HCT116 (cell line): Measurements from ENCODE around the gene TNNC1. TPM values are rescaled to one million over a fixed set of nuclear protein-coding genes. Genes with fewer than 3 reads are reported as not detected.

Source experiments
- ATAC-seq: fragments of 200-7000 bp; cut with Tn5 transposase; 2 replicates; pipeline ENCODE4 v1.9.1; 2020; ENCODE audit warnings: mild to moderate bottlenecking, moderate library complexity
- BruUV-seq: library from RNA; stranded (reverse); fragments of 400-500 nt; replicated peaks from 2 replicates; lab custom pipeline; 2021; lab: Mats Ljungman, UMichigan
- CTCF ChIA-PET: fragments of 300-600 bp; sonication (Branson Sonifier 250); formaldehyde crosslinking; loops from one replicate; lab custom pipeline; 2021; ENCODE audit warnings: antibody characterized with exemption; lab: Charles Lee
- POLR2A ChIA-PET: fragments of 300-600, 350-600 bp; sonication (Branson Sonifier 250); formaldehyde crosslinking; loops from one replicate; lab custom pipeline; 2021; ENCODE audit warnings: antibody characterized with exemption; lab: Charles Lee
- RAD21 ChIA-PET, 2 experiments: fragments of 300-600 bp; sonication (Branson Sonifier 250); formaldehyde crosslinking; loops; one replicate each; lab custom pipeline; 2023; ENCODE audit warnings: low total read pairs in 2 of 2; ENCODE audit not compliant: uncharacterized antibody in 2 of 2, unreplicated experiment in 2 of 2, low non-redundant PET in 1 of 2; lab: Charles Lee
- DNase-seq: peaks from one replicate; pipeline ENCODE4 v3.0.0-alpha.2; 2010; ENCODE audit warnings: low read depth, low spot score
- H2AFZ ChIP-seq: fragments of 200-600 bp; shearing (Covaris generic), sonication (generic); 2 replicates; pipeline ENCODE4 v1.6.1; 2017; ENCODE audit warnings: low read depth, mixed run types, mixed read lengths, antibody characterized with exemption, low read length; ENCODE audit not compliant: poor library complexity, severe bottlenecking
- H3K27ac ChIP-seq: 2 replicates; pipeline ENCODE4 v1.5.1; 2012; ENCODE audit warnings: low read depth, low read length
- H3K27me3 ChIP-seq: fragments of 200-600 bp; sonication (generic); 2 replicates; pipeline ENCODE4 v1.6.1; 2016; ENCODE audit warnings: mixed run types, low read length, mixed read lengths; ENCODE audit not compliant: insufficient read depth
- H3K36me3 ChIP-seq, 2 experiments: fragments of 200-500 bp in 1 of 2; fragments of 200-600 bp in 1 of 2; sonication (Bioruptor generic) in 1 of 2; sonication (generic) in 1 of 2; 2 replicates each; pipeline versions ENCODE4 v1.5.1 to v1.6.1; 2014 to 2016; ENCODE audit warnings: low read length in 2 of 2, inconsistent platforms in 1 of 2, mixed read lengths in 1 of 2, mixed run types in 1 of 2; ENCODE audit not compliant: insufficient read depth in 2 of 2, control insufficient read depth in 1 of 2
- H3K4me1 ChIP-seq, 2 experiments: fragments of 200-600 bp in 1 of 2; sonication (generic) in 1 of 2; 2 replicates each; pipeline versions ENCODE4 v1.5.1 to v1.6.1; 2012 to 2017; ENCODE audit warnings: low read length in 2 of 2, inconsistent platforms in 1 of 2, mild to moderate bottlenecking in 1 of 2, mixed read lengths in 1 of 2, mixed run types in 1 of 2, moderate library complexity in 1 of 2; ENCODE audit not compliant: insufficient read depth in 2 of 2, control insufficient read depth in 1 of 2
- H3K4me2 ChIP-seq: fragments of 200-600 bp; sonication (generic); 2 replicates; pipeline ENCODE4 v1.6.1; 2017; ENCODE audit warnings: mixed run types, low read length, mixed read lengths
- H3K4me3 ChIP-seq, 2 experiments: fragments of 200-600 bp in 1 of 2; sonication (generic) in 1 of 2; replicated peaks in 1 of 2; 2 replicates each; pipeline ENCODE4 v1.5.1; 2011 to 2016; ENCODE audit warnings: low read length in 2 of 2, control low read depth in 1 of 2, low read depth in 1 of 2, mild to moderate bottlenecking in 1 of 2, mixed read lengths in 1 of 2, mixed run types in 1 of 2
- H3K79me2 ChIP-seq: fragments of 200-600 bp; sonication (generic); 2 replicates; pipeline ENCODE4 v1.6.1; 2017; ENCODE audit warnings: mild to moderate bottlenecking, mixed run types, low read length, moderate library complexity, mixed read lengths; ENCODE audit not compliant: insufficient read depth
- H3K9ac ChIP-seq: fragments of 200-600 bp; sonication (generic); 2 replicates; pipeline ENCODE4 v1.6.1; 2016; ENCODE audit warnings: low read length, mixed read lengths
- H3K9me2 ChIP-seq: fragments of 200-600 bp; sonication (generic), shearing (Covaris generic); 2 replicates; pipeline ENCODE4 v1.6.1; 2017; ENCODE audit warnings: mixed run types, mild to moderate bottlenecking, moderate library complexity; ENCODE audit not compliant: insufficient read depth
- H3K9me3 ChIP-seq, 2 experiments: fragments of 200-500 bp in 1 of 2; fragments of 200-600 bp in 1 of 2; sonication (Bioruptor generic) in 1 of 2; sonication (generic) in 1 of 2; 2 replicates each; pipeline ENCODE4 v1.6.1; 2014 to 2017; ENCODE audit warnings: low read length in 2 of 2, mixed read lengths in 2 of 2, inconsistent platforms in 1 of 2, low read depth in 1 of 2, mild to moderate bottlenecking in 1 of 2, mixed run types in 1 of 2, moderate library complexity in 1 of 2; ENCODE audit not compliant: control insufficient read depth in 1 of 2, insufficient read depth in 1 of 2
- H4K20me1 ChIP-seq: fragments of 200-600 bp; sonication (generic), shearing (Covaris generic); 2 replicates; pipeline ENCODE4 v1.6.1; 2017; ENCODE audit warnings: mixed run types, mild to moderate bottlenecking, moderate library complexity; ENCODE audit not compliant: insufficient read depth
- CBX3 ChIP-seq: IDR thresholded peaks from 2 replicates; pipeline ENCODE4 v1.6.1; 2012; ENCODE audit warnings: low read depth
- CEBPB ChIP-seq: IDR thresholded peaks from 2 replicates; pipeline ENCODE4 v1.6.1; 2012; ENCODE audit warnings: low read depth
- CTCF ChIP-seq, 3 experiments: fragments of 200-600 bp in 1 of 3; sonication (generic) in 1 of 3; IDR thresholded peaks in 2 of 3; conservative IDR thresholded peaks in 1 of 3; 2 replicates each; pipeline ENCODE4 v1.5.1; 2012 to 2017; ENCODE audit warnings: low read depth in 2 of 3, low read length in 2 of 3, antibody characterized with exemption in 1 of 3, borderline replicate concordance in 1 of 3, control low read depth in 1 of 3, mild to moderate bottlenecking in 1 of 3, mixed read lengths in 1 of 3, mixed run types in 1 of 3, moderate library complexity in 1 of 3; ENCODE audit not compliant: insufficient read depth in 1 of 3
- EZH2phosphoT487 ChIP-seq: fragments of 200-600 bp; IDR thresholded peaks from 2 replicates; pipeline ENCODE4 v1.6.1; 2018; ENCODE audit warnings: antibody characterized with exemption, borderline replicate concordance
- FOSL1 ChIP-seq: IDR thresholded peaks from 2 replicates; pipeline ENCODE4 v1.6.1; 2012; ENCODE audit warnings: low read depth
- JUND ChIP-seq: IDR thresholded peaks from 2 replicates; pipeline ENCODE4 v1.6.1; 2012
- POLR2A ChIP-seq: IDR thresholded peaks from 2 replicates; pipeline ENCODE4 v1.7.0; 2011; ENCODE audit warnings: borderline replicate concordance; ENCODE audit not compliant: insufficient read depth, insufficient read length; ENCODE audit errors: extremely low read depth
- POLR2AphosphoS5 ChIP-seq: IDR thresholded peaks from 2 replicates; pipeline ENCODE4 v1.6.1; 2011; ENCODE audit warnings: mild to moderate bottlenecking, low read depth, low read length, moderate library complexity
- RAD21 ChIP-seq: IDR thresholded peaks from 2 replicates; pipeline ENCODE4 v1.6.1; 2012; ENCODE audit warnings: low read depth, mild to moderate bottlenecking
- SIN3A ChIP-seq: IDR thresholded peaks from 2 replicates; pipeline ENCODE4 v1.6.1; 2012; ENCODE audit warnings: low read depth
- SP1 ChIP-seq: IDR thresholded peaks from 2 replicates; pipeline ENCODE4 v1.6.1; 2012; ENCODE audit warnings: low read depth
- SRF ChIP-seq: IDR thresholded peaks from 2 replicates; pipeline ENCODE4 v1.6.1; 2012; ENCODE audit warnings: low read depth
- TCF7L2 ChIP-seq: IDR thresholded peaks from 2 replicates; pipeline ENCODE4 v1.7.0; 2011; ENCODE audit warnings: borderline replicate concordance, inconsistent platforms; ENCODE audit not compliant: insufficient read depth, insufficient read length; ENCODE audit errors: extremely low read depth
- YY1 ChIP-seq: IDR thresholded peaks from 2 replicates; pipeline ENCODE4 v1.6.1; 2011; ENCODE audit warnings: low read length, low read depth, moderate library complexity, mild to moderate bottlenecking; ENCODE audit not compliant: insufficient replicate concordance; ENCODE audit errors: extremely low read depth
- ZFX ChIP-seq: fragments of 450-650 bp; IDR thresholded peaks from 2 replicates; pipeline ENCODE4 v1.6.1; 2017
- ZNF274 ChIP-seq: fragments of 200-500 bp; sonication (Bioruptor generic); IDR thresholded peaks from 2 replicates; pipeline ENCODE4 v1.6.1; 2014; ENCODE audit warnings: mild to moderate bottlenecking, low read depth, low read length, inconsistent platforms
- intact Hi-C: fragments of 100-400 bp; cut with micrococcal nuclease; formaldehyde crosslinking; loops from 2 replicates; pipeline ENCODE4 v1.10.0; 2022
- total RNA-seq: library from RNA; stranded (reverse); gene quantifications from one replicate; pipeline ENCODE4 v1.2.1, GENCODE V29; 2021; ENCODE audit not compliant: unreplicated experiment
- TF ChIP-seq, protein P1 (sequence below): IDR thresholded peaks from 2 replicates; pipeline ENCODE4 v1.6.1; 2012
- TF ChIP-seq, protein P2 (sequence below): IDR thresholded peaks from 2 replicates; pipeline ENCODE4 v1.6.1; 2011; ENCODE audit warnings: mild to moderate bottlenecking, low read length, moderate library complexity; ENCODE audit not compliant: insufficient replicate concordance; ENCODE audit errors: extremely low read depth

Gene TNNC1
- total RNA-seq, 1 experiment from 2014 or later = 2.2 TPM

DNA sequence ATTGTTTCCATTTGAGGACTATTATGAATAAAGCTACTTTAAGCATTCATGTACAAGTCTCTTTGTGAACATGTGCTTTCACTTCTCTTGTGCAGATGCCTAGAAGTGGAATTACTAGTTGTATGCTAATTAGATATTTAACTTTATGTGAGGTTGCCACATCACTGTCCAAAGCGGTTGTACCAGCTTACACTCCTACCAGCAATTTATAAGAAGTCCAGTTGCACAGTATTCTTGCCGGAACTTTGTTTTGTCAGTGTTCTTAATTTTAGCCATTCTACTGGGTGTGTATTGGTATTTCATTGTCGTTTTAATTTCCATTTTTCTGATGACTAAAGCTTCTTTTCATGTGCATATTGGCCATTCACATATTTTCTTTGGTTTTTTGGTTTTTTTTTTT lies 38.0 kb downstream of the TNNC1 start:
- Histone ChIP-seq H4K20me1 (no peaks in the 10 kb centered on the region), H3K4me2 (no peak overlapping the region), H3K9me3 (no peaks in the 10 kb centered on the region), H3K36me3 (no peaks in the 10 kb centered on the region), H3K9me2 (no peaks in the 10 kb centered on the region), H3K4me3 (no peak overlapping the region), H3K79me2 (peaks cover 3% of the 10 kb centered on the region), H3K9ac (no peak overlapping the region), H2AFZ (no peak overlapping the region), H3K27ac (no peak overlapping the region), H3K4me1 (peaks cover 5 to 16% of the 10 kb centered on the region in 2 experiments; a peak in 3 of 4 replicates), H3K27me3 (no peaks in the 10 kb centered on the region)
- DNase-seq = no peak
- no peak for ATAC-seq
- CTCF ChIA-PET = no interaction called here
- RAD21 ChIA-PET = no interaction called here
- BruUV-seq = no TSS peak
- TF ChIP-seq JUND = no peak
- TF ChIP-seq EZH2phosphoT487 = no peak
- no peak for TF ChIP-seq FOSL1
- TF ChIP-seq, protein P1, sequence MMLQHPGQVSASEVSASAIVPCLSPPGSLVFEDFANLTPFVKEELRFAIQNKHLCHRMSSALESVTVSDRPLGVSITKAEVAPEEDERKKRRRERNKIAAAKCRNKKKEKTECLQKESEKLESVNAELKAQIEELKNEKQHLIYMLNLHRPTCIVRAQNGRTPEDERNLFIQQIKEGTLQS = no peak
- TF ChIP-seq CTCF (IDR thresholded peaks at IDR 0.05 in 2 of 3, conservative IDR thresholded peaks at IDR 0.05 in 1 of 3; ENCODE audit: borderline replicate concordance in 1 of 3, insufficient read depth in 1 of 3, low read depth in 2 of 3, low read length in 2 of 3) = no peak
- TF ChIP-seq, protein P2, sequence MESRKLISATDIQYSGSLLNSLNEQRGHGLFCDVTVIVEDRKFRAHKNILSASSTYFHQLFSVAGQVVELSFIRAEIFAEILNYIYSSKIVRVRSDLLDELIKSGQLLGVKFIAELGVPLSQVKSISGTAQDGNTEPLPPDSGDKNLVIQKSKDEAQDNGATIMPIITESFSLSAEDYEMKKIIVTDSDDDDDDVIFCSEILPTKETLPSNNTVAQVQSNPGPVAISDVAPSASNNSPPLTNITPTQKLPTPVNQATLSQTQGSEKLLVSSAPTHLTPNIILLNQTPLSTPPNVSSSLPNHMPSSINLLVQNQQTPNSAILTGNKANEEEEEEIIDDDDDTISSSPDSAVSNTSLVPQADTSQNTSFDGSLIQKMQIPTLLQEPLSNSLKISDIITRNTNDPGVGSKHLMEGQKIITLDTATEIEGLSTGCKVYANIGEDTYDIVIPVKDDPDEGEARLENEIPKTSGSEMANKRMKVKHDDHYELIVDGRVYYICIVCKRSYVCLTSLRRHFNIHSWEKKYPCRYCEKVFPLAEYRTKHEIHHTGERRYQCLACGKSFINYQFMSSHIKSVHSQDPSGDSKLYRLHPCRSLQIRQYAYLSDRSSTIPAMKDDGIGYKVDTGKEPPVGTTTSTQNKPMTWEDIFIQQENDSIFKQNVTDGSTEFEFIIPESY = no peak
- no peak for TF ChIP-seq POLR2AphosphoS5
- TF ChIP-seq ZFX = no peak
- no peak for TF ChIP-seq SIN3A
- no peak for TF ChIP-seq SRF
- TF ChIP-seq RAD21 = no peak
- TF ChIP-seq POLR2A = no peak
- no peak for TF ChIP-seq YY1
- TF ChIP-seq ZNF274 = no peak
- no peak for TF ChIP-seq CBX3
- no peak for TF ChIP-seq CEBPB
- no peak for TF ChIP-seq SP1
- TF ChIP-seq TCF7L2 = no peak
- intact Hi-C loops = no loop called here
- POLR2A ChIA-PET = no interaction called here
